Measurements from ENCODE around the gene CCDC85A.

CCDC85A gene

GRCh38 chr2:56337342-56337741, 153.6 kb downstream of the CCDC85A start:
- no peak overlapping the region for H3K27ac ChIP-seq (replicated peaks; ENCODE audit: low read length)
- H2BK120ac ChIP-seq (ENCODE audit: low read depth, low read length): no peak overlapping the region
- H3K4me2 ChIP-seq (ENCODE audit: insufficient read depth, low read length, poor library complexity, severe bottlenecking): no peak overlapping the region
- H2BK5ac ChIP-seq (ENCODE audit: low read length): no peak overlapping the region
- H3K18ac ChIP-seq (ENCODE audit: low read length): no peak overlapping the region
- no peak overlapping the region for H3K14ac ChIP-seq (ENCODE audit: low read length)
- no peaks in the 10 kb centered on the region for H3K9me3 ChIP-seq (replicated peaks in 1 of 2; ENCODE audit: control insufficient read depth in 2 of 2, insufficient read depth in 1 of 2, low read depth in 1 of 2, low read length in 2 of 2)
- WGBS, 2 donors (ENCODE audit: extremely low coverage in 2 of 2, insufficient read length in 2 of 2, insufficient replicate concordance in 1 of 2): no CpG with 5 or more reads among the region's 3 CpGs
- H3K36me3 ChIP-seq (replicated peaks in 1 of 2; ENCODE audit: control insufficient read depth in 2 of 2, insufficient read depth in 2 of 2, low read length in 2 of 2): no peaks in the 10 kb centered on the region
- no peak overlapping the region for H2BK15ac ChIP-seq (ENCODE audit: low read length)
- no peak overlapping the region for H3K9ac ChIP-seq (ENCODE audit: low read depth, low read length, poor library complexity)
- no peak for DNase-seq (ENCODE audit: low spot score)
- no peaks in the 10 kb centered on the region for H3K27me3 ChIP-seq (ENCODE audit: control insufficient read depth in 3 of 3, insufficient read depth in 3 of 3, low read depth in 1 of 3, low read length in 3 of 3)
- no peak overlapping the region for H4K8ac ChIP-seq (ENCODE audit: low read depth, low read length)
- H2AK5ac ChIP-seq (ENCODE audit: low read depth, low read length): no peak overlapping the region
- no peak overlapping the region for H2BK12ac ChIP-seq (ENCODE audit: low read length)
- no peak overlapping the region for H3K4ac ChIP-seq (ENCODE audit: low read length)
- no peak overlapping the region for H3K23ac ChIP-seq (ENCODE audit: low read depth, low read length, poor library complexity)
- no peaks in the 10 kb centered on the region for H3K79me1 ChIP-seq (ENCODE audit: low read depth, low read length)
- H3K4me1 ChIP-seq (ENCODE audit: control insufficient read depth in 2 of 2, insufficient read depth in 1 of 2, low read depth in 1 of 2, low read length in 2 of 2): no peaks in the 10 kb centered on the region
- H2AFZ ChIP-seq (ENCODE audit: low read length): no peak overlapping the region
- H4K91ac ChIP-seq (ENCODE audit: low read depth, low read length, poor library complexity): no peak overlapping the region
- no peak overlapping the region for H3K4me3 ChIP-seq (ENCODE audit: low read length in 2 of 2)

- H3K36me3 ChIP-seq (replicated peaks in 1 of 2; ENCODE audit: control insufficient read depth in 2 of 2, insufficient read depth in 2 of 2, low read length in 2 of 2): no peaks in the 10 kb centered on the region
- no peak overlapping the region for H3K27ac ChIP-seq (replicated peaks; ENCODE audit: low read length)
- no peak overlapping the region for H2BK5ac ChIP-seq (ENCODE audit: low read length)
- no peaks in the 10 kb centered on the region for H3K9me3 ChIP-seq (replicated peaks in 1 of 2; ENCODE audit: control insufficient read depth in 2 of 2, insufficient read depth in 1 of 2, low read depth in 1 of 2, low read length in 2 of 2)
- no peak overlapping the region for H3K4me2 ChIP-seq (ENCODE audit: insufficient read depth, low read length, poor library complexity, severe bottlenecking)
- H2AK5ac ChIP-seq (ENCODE audit: low read depth, low read length): no peak overlapping the region
- H2BK15ac ChIP-seq (ENCODE audit: low read length): no peak overlapping the region
- H4K8ac ChIP-seq (ENCODE audit: low read depth, low read length): no peak overlapping the region
- DNase-seq (ENCODE audit: low spot score): no peak
- H3K79me1 ChIP-seq (ENCODE audit: low read depth, low read length): no peaks in the 10 kb centered on the region
- no peak overlapping the region for H2BK120ac ChIP-seq (ENCODE audit: low read depth, low read length)
- H3K9ac ChIP-seq (ENCODE audit: low read depth, low read length, poor library complexity): no peak overlapping the region
- no peak overlapping the region for H3K4me3 ChIP-seq (ENCODE audit: low read length in 2 of 2)
- H3K27me3 ChIP-seq (ENCODE audit: control insufficient read depth in 3 of 3, insufficient read depth in 3 of 3, low read depth in 1 of 3, low read length in 3 of 3): no peaks in the 10 kb centered on the region
- no peak overlapping the region for H4K91ac ChIP-seq (ENCODE audit: low read depth, low read length, poor library complexity)
- no peak overlapping the region for H3K23ac ChIP-seq (ENCODE audit: low read depth, low read length, poor library complexity)
- H3K4me1 ChIP-seq (ENCODE audit: control insufficient read depth in 2 of 2, insufficient read depth in 1 of 2, low read depth in 1 of 2, low read length in 2 of 2): no peaks in the 10 kb centered on the region
- WGBS, 2 donors (ENCODE audit: extremely low coverage in 2 of 2, insufficient read length in 2 of 2, insufficient replicate concordance in 1 of 2): no CpG with 5 or more reads among the region's 2 CpGs
- no peak overlapping the region for H3K14ac ChIP-seq (ENCODE audit: low read length)
- H3K18ac ChIP-seq (ENCODE audit: low read length): no peak overlapping the region
- H2AFZ ChIP-seq (ENCODE audit: low read length): no peak overlapping the region
- H2BK12ac ChIP-seq (ENCODE audit: low read length): no peak overlapping the region
- no peak overlapping the region for H3K4ac ChIP-seq (ENCODE audit: low read length)
Observed at GRCh38 chr2:56338232-56338631, 154.4 kb downstream of the CCDC85A start.

- Histone ChIP-seq H4K91ac (ENCODE audit: low read depth, low read length, poor library complexity) (no peak overlapping the region), H3K79me1 (ENCODE audit: low read depth, low read length) (no peaks in the 10 kb centered on the region), H2AFZ (ENCODE audit: low read length) (no peak overlapping the region), H2BK120ac (ENCODE audit: low read depth, low read length) (no peak overlapping the region), H3K27me3 (ENCODE audit: control insufficient read depth in 3 of 3, insufficient read depth in 3 of 3, low read depth in 1 of 3, low read length in 3 of 3) (no peaks in the 10 kb centered on the region), H3K18ac (ENCODE audit: low read length) (no peak overlapping the region), H3K36me3 (replicated peaks in 1 of 2; ENCODE audit: control insufficient read depth in 2 of 2, insufficient read depth in 2 of 2, low read length in 2 of 2) (no peaks in the 10 kb centered on the region), H2BK12ac (ENCODE audit: low read length) (no peak overlapping the region), H3K4me2 (ENCODE audit: insufficient read depth, low read length, poor library complexity, severe bottlenecking) (no peak overlapping the region), H3K9me3 (replicated peaks in 1 of 2; ENCODE audit: control insufficient read depth in 2 of 2, insufficient read depth in 1 of 2, low read depth in 1 of 2, low read length in 2 of 2) (no peaks in the 10 kb centered on the region), H3K9ac (ENCODE audit: low read depth, low read length, poor library complexity) (no peak overlapping the region), H2BK15ac (ENCODE audit: low read length) (no peak overlapping the region), H3K4me3 (ENCODE audit: low read length in 2 of 2) (no peak overlapping the region), H3K14ac (ENCODE audit: low read length) (no peak overlapping the region), H2BK5ac (ENCODE audit: low read length) (no peak overlapping the region), H2AK5ac (ENCODE audit: low read depth, low read length) (no peak overlapping the region), H3K4ac (ENCODE audit: low read length) (no peak overlapping the region), H4K8ac (ENCODE audit: low read depth, low read length) (no peak overlapping the region), H3K27ac (replicated peaks; ENCODE audit: low read length) (no peak overlapping the region), H3K4me1 (ENCODE audit: control insufficient read depth in 2 of 2, insufficient read depth in 1 of 2, low read depth in 1 of 2, low read length in 2 of 2) (no peaks in the 10 kb centered on the region), H3K23ac (ENCODE audit: low read depth, low read length, poor library complexity) (no peak overlapping the region)
- DNase-seq (ENCODE audit: low spot score): no peak
- no CpG with 5 or more reads among the region's 1 CpG for WGBS, 2 donors (ENCODE audit: extremely low coverage in 2 of 2, insufficient read length in 2 of 2, insufficient replicate concordance in 1 of 2)
Observed at GRCh38 chr2:56344771-56345170, 161.0 kb downstream of the CCDC85A start.

- no peak overlapping the region for H2BK5ac ChIP-seq (ENCODE audit: low read length)
- no peak overlapping the region for H2BK120ac ChIP-seq (ENCODE audit: low read depth, low read length)
- no peak overlapping the region for H2BK12ac ChIP-seq (ENCODE audit: low read length)
- no peak overlapping the region for H3K27ac ChIP-seq (replicated peaks; ENCODE audit: low read length)
- no peaks in the 10 kb centered on the region for H3K27me3 ChIP-seq (ENCODE audit: control insufficient read depth in 3 of 3, insufficient read depth in 3 of 3, low read depth in 1 of 3, low read length in 3 of 3)
- no peak overlapping the region for H3K23ac ChIP-seq (ENCODE audit: low read depth, low read length, poor library complexity)
- no peak overlapping the region for H3K4ac ChIP-seq (ENCODE audit: low read length)
- no peak overlapping the region for H2AK5ac ChIP-seq (ENCODE audit: low read depth, low read length)
- H3K14ac ChIP-seq (ENCODE audit: low read length): no peak overlapping the region
- H2BK15ac ChIP-seq (ENCODE audit: low read length): no peak overlapping the region
- no peaks in the 10 kb centered on the region for H3K36me3 ChIP-seq (replicated peaks in 1 of 2; ENCODE audit: control insufficient read depth in 2 of 2, insufficient read depth in 2 of 2, low read length in 2 of 2)
- H3K18ac ChIP-seq (ENCODE audit: low read length): no peak overlapping the region
- DNase-seq (ENCODE audit: low spot score): no peak
- H3K4me3 ChIP-seq (ENCODE audit: low read length in 2 of 2): no peak overlapping the region
- H3K9me3 ChIP-seq (replicated peaks in 1 of 2; ENCODE audit: control insufficient read depth in 2 of 2, insufficient read depth in 1 of 2, low read depth in 1 of 2, low read length in 2 of 2): no peaks in the 10 kb centered on the region
- H3K9ac ChIP-seq (ENCODE audit: low read depth, low read length, poor library complexity): no peak overlapping the region
- H4K8ac ChIP-seq (ENCODE audit: low read depth, low read length): no peak overlapping the region
- H3K79me1 ChIP-seq (ENCODE audit: low read depth, low read length): no peaks in the 10 kb centered on the region
- no CpG with 5 or more reads among the region's 4 CpGs for whole genome bisulfite sequencing, 2 donors (ENCODE audit: extremely low coverage in 2 of 2, insufficient read length in 2 of 2, insufficient replicate concordance in 1 of 2)
- H3K4me2 ChIP-seq (ENCODE audit: insufficient read depth, low read length, poor library complexity, severe bottlenecking): no peak overlapping the region
- no peaks in the 10 kb centered on the region for H3K4me1 ChIP-seq (ENCODE audit: control insufficient read depth in 2 of 2, insufficient read depth in 1 of 2, low read depth in 1 of 2, low read length in 2 of 2)
- H4K91ac ChIP-seq (ENCODE audit: low read depth, low read length, poor library complexity): no peak overlapping the region
- H2AFZ ChIP-seq (ENCODE audit: low read length): no peak overlapping the region
Observed at GRCh38 chr2:56347881-56348280, 164.1 kb downstream of the CCDC85A start.
